GM12891 (cell line): Measurements from ENCODE around the gene FUT8.
A peak's percentile ranks its signal among the peaks of the same experiment; 100 is the strongest.

ENCODE experiments used
- PAX5 ChIP-seq: IDR thresholded peaks from 2 replicates; pipeline ENCODE4 v1.6.1; 2011; ENCODE audit warnings: low read length, moderate library complexity, mild to moderate bottlenecking; ENCODE audit not compliant: insufficient read depth, severe bottlenecking
- POLR2A ChIP-seq: IDR thresholded peaks from 2 replicates; pipeline ENCODE4 v1.6.1; 2011; ENCODE audit warnings: low read depth, low read length, control low read depth
- POLR2AphosphoS5 ChIP-seq: IDR thresholded peaks from 2 replicates; pipeline ENCODE4 v1.6.1; 2011; ENCODE audit warnings: low read depth, low read length, control low read depth
- POU2F2 ChIP-seq: IDR thresholded peaks from 2 replicates; pipeline ENCODE4 v1.6.1; 2011; ENCODE audit warnings: low read depth, mild to moderate bottlenecking, control low read depth, low read length, moderate library complexity
- SPI1 ChIP-seq: IDR thresholded peaks from 2 replicates; pipeline ENCODE4 v1.6.1; 2011; ENCODE audit warnings: low read depth, low read length, control low read depth
- TAF1 ChIP-seq: IDR thresholded peaks from 2 replicates; pipeline ENCODE4 v1.6.1; 2011; ENCODE audit warnings: low read depth, low read length, control low read depth

GRCh38 chr14:65411656-65412031 lies 886 bp upstream of the FUT8 start:
- TF ChIP-seq TAF1 (peak; percentile 51), POLR2AphosphoS5 (peak; percentile 68; the same call in 1 of the 2 replicates), POLR2A (peak; percentile 58), SPI1 (no peak), PAX5 (no peak), POU2F2 (0 out of 2 replicates have a peak, but pooled peaks have one; percentile 17)
